ELF-1 (cell line): ENCODE results near the gene ENTR1.
A peak's percentile ranks its signal among the peaks of the same experiment; 100 is the strongest.

Source experiments
- DNase-seq: peaks from one replicate; pipeline ENCODE4 v3.0.0-alpha.2; 2016; ENCODE audit warnings: low read depth, low spot score

The ENTR1 gene

GRCh38 chr9:136377341-136378169 lies 32.9 kb downstream of the ENTR1 start:
- DNase-seq, result no peak

- DNase-seq, result no peak
These were observed 34.0 kb downstream of the ENTR1 start for GRCh38 chr9:136376457-136376856.

GRCh38 chr9:136375096-136375495 lies 35.3 kb downstream of the ENTR1 start:
- DNase-seq, result no peak

GRCh38 chr9:136374183-136374575 lies 36.2 kb downstream of the ENTR1 start:
- no peak for DNase-seq

GRCh38 chr9:136373300-136374182 lies 36.9 kb downstream of the ENTR1 start, which contains the start of gene CARD9:
Gene CARD9 (minus strand): TSS chr9:136373669. CDS start chr9:136372078, 1,591 bp downstream.
- DNase-seq, result no peak

- DNase-seq, result peak; percentile 76
These were observed 37.7 kb downstream of the ENTR1 start for GRCh38 chr9:136372561-136373299.

GRCh38 chr9:136372006-136372405 lies 38.4 kb downstream of the ENTR1 start:
- no peak for DNase-seq

- DNase-seq, result no peak
These were observed 38.9 kb downstream of the ENTR1 start for GRCh38 chr9:136371533-136371880.

GRCh38 chr9:136370687-136371532 lies 39.5 kb downstream of the ENTR1 start:
- no peak for DNase-seq

GRCh38 chr9:136370037-136370436 lies 40.4 kb downstream of the ENTR1 start:
- no peak for DNase-seq

- no peak for DNase-seq
These were observed 42.2 kb downstream of the ENTR1 start for GRCh38 chr9:136368190-136368589.

GRCh38 chr9:136367296-136368145 lies 42.9 kb downstream of the ENTR1 start:
- DNase-seq, result no peak

- no peak for DNase-seq
These were observed 43.6 kb downstream of the ENTR1 start for GRCh38 chr9:136366826-136367225.

GRCh38 chr9:136365775-136366222 lies 44.6 kb downstream of the ENTR1 start:
- DNase-seq, result no peak

- no peak for DNase-seq
These were observed 45.3 kb downstream of the ENTR1 start for GRCh38 chr9:136364942-136365774.

- peak; percentile 57 for DNase-seq
These were observed 46.3 kb downstream of the ENTR1 start for GRCh38 chr9:136363949-136364748.

GRCh38 chr9:136363106-136363948 lies 47.1 kb downstream of the ENTR1 start, which contains the start of gene DNLZ:
Gene DNLZ (minus strand): TSS chr9:136363744. CDS start chr9:136363714, 30 bp downstream.
- DNase-seq, result peak; percentile 91
